GM12878 (cell line): Measurements from ENCODE around the gene PLEKHA5.

Experiments
- CTCF ChIP-seq, 3 experiments: IDR thresholded peaks in 2 of 3; conservative IDR thresholded peaks in 1 of 3; 2 replicates each; pipeline ENCODE4 v1.5.1; 2011; ENCODE audit warnings: low read depth in 3 of 3, low read length in 3 of 3, mild to moderate bottlenecking in 3 of 3, control low read depth in 2 of 3, moderate library complexity in 2 of 3, inconsistent platforms in 1 of 3, mixed read lengths in 1 of 3; ENCODE audit not compliant: control insufficient read depth in 2 of 3, insufficient read depth in 1 of 3; ENCODE audit errors: extremely low read depth in 1 of 3
- CUX1 ChIP-seq: IDR thresholded peaks from 2 replicates; pipeline ENCODE4 v1.6.1; 2012; ENCODE audit warnings: improper control_type of control experiment, low read depth, low read length; ENCODE audit not compliant: insufficient replicate concordance
- E2F4 ChIP-seq: IDR thresholded peaks from 2 replicates; pipeline ENCODE4 v1.6.1; 2012; ENCODE audit warnings: low read depth, low read length, improper control_type of control experiment
- ESRRA ChIP-seq: IDR thresholded peaks from 2 replicates; pipeline ENCODE4 v1.6.1; 2012; ENCODE audit warnings: mild to moderate bottlenecking, low read length, improper control_type of control experiment
- GABPA ChIP-seq: IDR thresholded peaks from 2 replicates; pipeline ENCODE4 v1.6.1; 2014; ENCODE audit warnings: antibody characterized with exemption, low read depth, mild to moderate bottlenecking, inconsistent platforms
- KDM1A ChIP-seq: fragments of 200-600 bp; sonication (generic); IDR thresholded peaks from 2 replicates; pipeline ENCODE4 v1.6.1; 2016; ENCODE audit warnings: borderline replicate concordance
- KLF5 ChIP-seq: fragments of 450-650 bp; IDR thresholded peaks from 2 replicates; pipeline ENCODE4 v1.6.1; 2014; ENCODE audit warnings: mild to moderate bottlenecking; ENCODE audit not compliant: partially characterized antibody
- MAX ChIP-seq: IDR thresholded peaks from 2 replicates; pipeline ENCODE4 v1.6.1; 2012; ENCODE audit warnings: low read depth, low read length, improper control_type of control experiment
- MXI1 ChIP-seq: fragments of 150-350 bp; IDR thresholded peaks from 2 replicates; pipeline ENCODE4 v1.6.1; 2011; ENCODE audit warnings: low read depth, mild to moderate bottlenecking, inconsistent platforms, low read length, improper control_type of control experiment
- POLR2A ChIP-seq: IDR thresholded peaks from 2 replicates; pipeline ENCODE4 v1.6.1; 2011; ENCODE audit warnings: low read depth, mild to moderate bottlenecking, low read length
- SMC3 ChIP-seq: IDR thresholded peaks from 2 replicates; pipeline ENCODE4 v1.6.1; 2011; ENCODE audit warnings: low read length, improper control_type of control experiment, borderline replicate concordance
- USF1 ChIP-seq: IDR thresholded peaks from 2 replicates; pipeline ENCODE4 v1.6.1; 2011; ENCODE audit warnings: borderline replicate concordance, low read depth, mild to moderate bottlenecking, moderate library complexity, mixed read lengths, low read length; ENCODE audit not compliant: insufficient read depth; ENCODE audit errors: extremely low read length

- TF ChIP-seq SMC3 (no peak), KLF5 (no peak), CTCF (IDR thresholded peaks at IDR 0.05 in 2 of 3, conservative IDR thresholded peaks at IDR 0.05 in 1 of 3; ENCODE audit: control insufficient read depth in 2 of 3, extremely low read depth in 1 of 3, insufficient read depth in 1 of 3, low read depth in 3 of 3, low read length in 3 of 3) (no peak), MXI1 (no peak), E2F4 (no peak), KDM1A (no peak), MAX (no peak), POLR2A (no peak), CUX1 (no peak), USF1 (no peak), GABPA (no peak), ESRRA (no peak)
These were observed 113.0 kb downstream of the PLEKHA5 start for GRCh38 chr12:19242581-19242980.
